Astrocyte (in vitro differentiated cells and primary cell): ENCODE data around the gene PAM16. TPM values are rescaled to one million over a fixed set of nuclear protein-coding genes. Genes with fewer than 3 reads are reported as not detected.

Experiments used
- DNase-seq: peaks from one replicate; pipeline ENCODE4 v3.0.0-alpha.2; 2010; ENCODE audit warnings: low read depth
- FAIRE-seq: peaks from 2 replicates; lab custom pipeline; 2011; peaks lifted over from hg19 to GRCh38; lab: Jason Lieb, UNC
- H2AFZ ChIP-seq: 2 replicates; pipeline ENCODE4 v1.6.0; 2012; ENCODE audit warnings: low read depth, low read length, inconsistent platforms
- H3K27ac ChIP-seq: 2 replicates; pipeline ENCODE4 v1.5.1; 2011; ENCODE audit warnings: low read depth, low read length, inconsistent platforms
- H3K27me3 ChIP-seq: 2 replicates; pipeline ENCODE4 v1.6.0; 2011; ENCODE audit warnings: low read length, inconsistent platforms; ENCODE audit not compliant: insufficient read depth
- H3K36me3 ChIP-seq: 2 replicates; pipeline ENCODE4 v1.5.1; 2011; ENCODE audit warnings: low read length, inconsistent platforms; ENCODE audit not compliant: insufficient read depth
- H3K4me1 ChIP-seq: 2 replicates; pipeline ENCODE4 v1.5.1; 2011; ENCODE audit warnings: low read length, inconsistent platforms; ENCODE audit not compliant: insufficient read depth
- H3K4me2 ChIP-seq: 2 replicates; pipeline ENCODE4 v1.6.0; 2012; ENCODE audit warnings: low read length, inconsistent platforms
- H3K4me3 ChIP-seq: 2 replicates; pipeline ENCODE4 v1.5.1; 2011; ENCODE audit warnings: low read depth, mild to moderate bottlenecking, low read length, inconsistent platforms; ENCODE audit not compliant: insufficient read depth
- H3K79me2 ChIP-seq: 2 replicates; pipeline ENCODE4 v1.6.0; 2012; ENCODE audit warnings: mild to moderate bottlenecking, low read length, inconsistent platforms; ENCODE audit not compliant: insufficient read depth
- H3K9ac ChIP-seq: 2 replicates; pipeline ENCODE4 v1.6.0; 2012; ENCODE audit warnings: mild to moderate bottlenecking, low read length, inconsistent platforms
- H3K9me3 ChIP-seq: 2 replicates; pipeline ENCODE4 v1.5.1; 2012; ENCODE audit warnings: low read depth, mild to moderate bottlenecking, low read length, inconsistent platforms; ENCODE audit not compliant: insufficient read depth
- H4K20me1 ChIP-seq: 2 replicates; pipeline ENCODE4 v1.6.0; 2012; ENCODE audit warnings: low read length, inconsistent platforms; ENCODE audit not compliant: insufficient read depth
- H3K27ac Mint-ChIP-seq: one replicate; pipeline ENCODE4 v1.8.0; 2021; ENCODE audit warnings: mild to moderate bottlenecking, mixed read lengths; ENCODE audit not compliant: unreplicated experiment
- H3K27me3 Mint-ChIP-seq: one replicate; pipeline ENCODE4 v1.8.0; 2021; ENCODE audit warnings: low read depth, mixed read lengths; ENCODE audit not compliant: unreplicated experiment
- H3K36me3 Mint-ChIP-seq: one replicate; pipeline ENCODE4 v1.8.0; 2021; ENCODE audit warnings: low read depth, mixed read lengths; ENCODE audit not compliant: unreplicated experiment
- H3K4me1 Mint-ChIP-seq: one replicate; pipeline ENCODE4 v1.8.0; 2021; ENCODE audit warnings: low read depth, mixed read lengths; ENCODE audit not compliant: unreplicated experiment
- H3K4me3 Mint-ChIP-seq: one replicate; pipeline ENCODE4 v1.8.0; 2021; ENCODE audit warnings: mild to moderate bottlenecking, moderate library complexity, mixed read lengths; ENCODE audit not compliant: unreplicated experiment
- H3K9me3 Mint-ChIP-seq: one replicate; pipeline ENCODE4 v1.8.0; 2021; ENCODE audit warnings: mild to moderate bottlenecking, mixed read lengths; ENCODE audit not compliant: unreplicated experiment
- CTCF ChIP-seq: IDR thresholded peaks from 2 replicates; pipeline ENCODE4 v1.5.1; 2011; ENCODE audit warnings: low read depth, mild to moderate bottlenecking, inconsistent platforms, low read length, moderate library complexity; ENCODE audit not compliant: insufficient read depth
- EZH2 ChIP-seq: IDR thresholded peaks from 2 replicates; pipeline ENCODE4 v1.6.1; 2012; ENCODE audit warnings: mild to moderate bottlenecking, low read length, inconsistent platforms; ENCODE audit not compliant: insufficient read depth
- total RNA-seq: library from RNA; stranded (reverse); gene quantifications from 2 replicates; pipeline ENCODE4 v1.2.1, GENCODE V29; 2021

The PAM16 gene
- total RNA-seq, 1 donor from 2014 or later: 51.9 TPM

GRCh38 chr16:4372578-4373355, 21.6 kb upstream of the PAM16 start:
- H3K27ac ChIP-seq: peak overlapping the region; percentile 95
- DNase-seq: no peak
- no peaks in the 10 kb centered on the region for H3K36me3 ChIP-seq
- Mint-ChIP-seq H3K9me3 (no peaks in the 10 kb centered on the region), H3K4me3 (peak overlapping the region; percentile 89), H3K36me3 (peaks cover 2% of the 10 kb centered on the region), H3K27ac (no peak overlapping the region), H3K4me1 (peaks cover 29% of the 10 kb centered on the region), H3K27me3 (no peaks in the 10 kb centered on the region)
- H3K9me3 ChIP-seq: no peaks in the 10 kb centered on the region
- no peak overlapping the region for H2AFZ ChIP-seq
- H3K79me2 ChIP-seq: peaks cover 56% of the 10 kb centered on the region
- peak overlapping the region; percentile 91 for H3K9ac ChIP-seq
- TF ChIP-seq CTCF: no peak
- no peak for TF ChIP-seq EZH2
- no peaks in the 10 kb centered on the region for H3K27me3 ChIP-seq
- peak overlapping the region; percentile 83 for H3K4me3 ChIP-seq
- peak; percentile 13 for FAIRE-seq
- peak overlapping the region; percentile 96 for H3K4me2 ChIP-seq
- H4K20me1 ChIP-seq: peaks cover 46% of the 10 kb centered on the region
- H3K4me1 ChIP-seq: peaks cover 70% of the 10 kb centered on the region

GRCh38 chr16:4372001-4372577, 21.0 kb upstream of the PAM16 start:
- no peak for FAIRE-seq
- H3K27ac Mint-ChIP-seq: no peak overlapping the region
- H3K36me3 ChIP-seq: no peaks in the 10 kb centered on the region

More at GRCh38 chr16:4372001-4372577, 21.0 kb upstream of the PAM16 start:
- Mint-ChIP-seq H3K36me3 (peaks cover 6% of the 10 kb centered on the region), H3K27me3 (no peaks in the 10 kb centered on the region), H3K9me3 (no peaks in the 10 kb centered on the region), H3K4me1 (peaks cover 30% of the 10 kb centered on the region), H3K4me3 (peak overlapping the region; percentile 89)
- Histone ChIP-seq H3K4me3 (peak overlapping the region; percentile 83), H3K9me3 (no peaks in the 10 kb centered on the region), H3K27me3 (no peaks in the 10 kb centered on the region), H3K79me2 (peaks cover 49% of the 10 kb centered on the region), H3K4me2 (peak overlapping the region; percentile 96), H3K27ac (peak overlapping the region; percentile 95), H2AFZ (no peak overlapping the region), H4K20me1 (peaks cover 41% of the 10 kb centered on the region), H3K9ac (peak overlapping the region; percentile 91), H3K4me1 (peaks cover 64% of the 10 kb centered on the region)
- no peak for TF ChIP-seq EZH2
- TF ChIP-seq CTCF: no peak
- DNase-seq: peak; percentile 47
